ENCODE results near the gene THRB.
A peak's percentile ranks its signal among the peaks of the same experiment; 100 is the strongest.

Gene THRB

DNA sequence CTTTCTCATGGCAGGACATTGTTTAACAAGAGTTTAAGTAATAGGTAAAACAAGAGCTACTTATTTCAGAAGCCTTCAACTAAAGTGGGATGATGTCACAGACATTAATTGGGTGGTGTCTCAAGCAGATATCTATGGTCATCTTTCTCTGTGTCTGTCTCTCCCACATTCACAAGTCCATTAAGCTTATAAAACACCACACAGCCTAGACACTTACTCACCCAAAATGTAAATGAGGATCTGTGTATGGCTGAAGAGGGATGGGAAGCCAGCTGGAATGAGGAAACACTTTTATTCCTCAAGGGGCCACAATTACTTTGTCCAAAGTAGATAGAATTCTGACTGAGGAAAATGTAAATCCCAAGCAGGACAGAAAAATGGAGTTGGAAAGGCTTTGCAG is 183.8 kb downstream of the THRB start:
- no peak for DNase-seq
- no peak overlapping the region for H3K4me3 ChIP-seq (ENCODE audit: insufficient read depth in 1 of 2, low read depth in 1 of 2, low read length in 2 of 2)
- H3K9ac ChIP-seq (ENCODE audit: low read length): no peak overlapping the region
- no peak overlapping the region for H2AK5ac ChIP-seq (ENCODE audit: low read length, severe bottlenecking)
- no peak overlapping the region for H3K23ac ChIP-seq (ENCODE audit: low read length in 2 of 2)
- H2BK12ac ChIP-seq (ENCODE audit: low read length in 2 of 2): no peak overlapping the region
- no peak overlapping the region for H3K14ac ChIP-seq (ENCODE audit: low read length in 2 of 2)
- H3K9me3 ChIP-seq (ENCODE audit: control insufficient read depth, low read length): no peaks in the 10 kb centered on the region
- no peak overlapping the region for H3K4me2 ChIP-seq (ENCODE audit: low read length, poor library complexity, severe bottlenecking)
- no peaks in the 10 kb centered on the region for H3K36me3 ChIP-seq (ENCODE audit: control insufficient read depth in 1 of 2, insufficient read depth in 2 of 2, low read depth in 1 of 2, low read length in 2 of 2)
- no peak overlapping the region for H3K4ac ChIP-seq (ENCODE audit: low read depth in 1 of 2, low read length in 2 of 2)
- H4K8ac ChIP-seq (ENCODE audit: low read length): no peak overlapping the region
- no peaks in the 10 kb centered on the region for H3K27me3 ChIP-seq (ENCODE audit: control insufficient read depth in 1 of 2, insufficient read depth in 1 of 2, low read length in 2 of 2)
- H2BK15ac ChIP-seq (ENCODE audit: low read depth, poor library complexity, severe bottlenecking): no peak overlapping the region
- no peak overlapping the region for H2BK120ac ChIP-seq (ENCODE audit: low read depth, low read length)
- no peak overlapping the region for H2BK5ac ChIP-seq (ENCODE audit: low read depth, low read length, poor library complexity, severe bottlenecking)
- no peaks in the 10 kb centered on the region for H3K79me1 ChIP-seq (replicated peaks; ENCODE audit: low read length, poor library complexity, severe bottlenecking)
- H4K91ac ChIP-seq (ENCODE audit: low read length): no peak overlapping the region
- H2AFZ ChIP-seq (ENCODE audit: low read depth, low read length): no peak overlapping the region
- H3K27ac ChIP-seq (ENCODE audit: low read length, poor library complexity, severe bottlenecking): no peak overlapping the region
- peaks cover 5% of the 10 kb centered on the region for H3K4me1 ChIP-seq (ENCODE audit: control insufficient read depth, insufficient read depth, low read depth, low read length)
- no peak overlapping the region for H3K18ac ChIP-seq (ENCODE audit: low read depth in 1 of 2, low read length in 2 of 2)

DNA sequence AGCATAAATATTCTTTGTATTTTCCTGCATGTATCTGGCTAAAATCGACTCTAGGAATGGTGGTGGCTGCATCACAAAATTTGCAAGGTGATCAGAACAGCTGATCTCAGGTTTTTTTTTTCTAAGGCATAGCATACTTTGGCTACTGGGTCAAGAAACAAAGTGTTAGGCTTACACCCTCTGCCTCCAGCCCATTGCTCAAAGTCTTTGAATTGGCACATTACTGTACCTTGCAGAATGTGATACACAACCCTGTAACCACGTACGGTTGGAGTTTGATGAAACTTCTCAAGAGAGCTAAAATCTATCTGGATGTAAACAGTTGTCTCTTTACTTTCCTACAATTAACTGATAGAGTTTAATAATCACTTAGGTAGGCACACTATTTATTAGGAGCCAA is 188.1 kb downstream of the THRB start:
- Histone ChIP-seq H3K18ac (ENCODE audit: low read depth in 1 of 2, low read length in 2 of 2) (no peak overlapping the region), H3K27me3 (ENCODE audit: control insufficient read depth in 1 of 2, insufficient read depth in 1 of 2, low read length in 2 of 2) (no peaks in the 10 kb centered on the region), H3K4me2 (ENCODE audit: low read length, poor library complexity, severe bottlenecking) (no peak overlapping the region), H3K4me1 (ENCODE audit: control insufficient read depth, insufficient read depth, low read depth, low read length) (peaks cover 6% of the 10 kb centered on the region), H3K36me3 (ENCODE audit: control insufficient read depth in 1 of 2, insufficient read depth in 2 of 2, low read depth in 1 of 2, low read length in 2 of 2) (no peaks in the 10 kb centered on the region), H4K91ac (ENCODE audit: low read length) (no peak overlapping the region), H3K23ac (ENCODE audit: low read length in 2 of 2) (no peak overlapping the region), H2AFZ (ENCODE audit: low read depth, low read length) (no peak overlapping the region), H3K4ac (ENCODE audit: low read depth in 1 of 2, low read length in 2 of 2) (no peak overlapping the region), H3K27ac (ENCODE audit: low read length, poor library complexity, severe bottlenecking) (no peak overlapping the region), H2BK15ac (ENCODE audit: low read depth, poor library complexity, severe bottlenecking) (no peak overlapping the region), H2BK5ac (ENCODE audit: low read depth, low read length, poor library complexity, severe bottlenecking) (no peak overlapping the region), H3K4me3 (ENCODE audit: insufficient read depth in 1 of 2, low read depth in 1 of 2, low read length in 2 of 2) (no peak overlapping the region), H3K14ac (ENCODE audit: low read length in 2 of 2) (no peak overlapping the region), H3K9ac (ENCODE audit: low read length) (no peak overlapping the region), H2BK12ac (ENCODE audit: low read length in 2 of 2) (no peak overlapping the region), H3K79me1 (replicated peaks; ENCODE audit: low read length, poor library complexity, severe bottlenecking) (no peaks in the 10 kb centered on the region), H4K8ac (ENCODE audit: low read length) (no peak overlapping the region), H2AK5ac (ENCODE audit: low read length, severe bottlenecking) (no peak overlapping the region), H2BK120ac (ENCODE audit: low read depth, low read length) (no peak overlapping the region), H3K9me3 (ENCODE audit: control insufficient read depth, low read length) (no peaks in the 10 kb centered on the region)
- WGBS: 92% methylated on average over 3 of the region's 3 CpGs
- DNase-seq: no peak

DNA sequence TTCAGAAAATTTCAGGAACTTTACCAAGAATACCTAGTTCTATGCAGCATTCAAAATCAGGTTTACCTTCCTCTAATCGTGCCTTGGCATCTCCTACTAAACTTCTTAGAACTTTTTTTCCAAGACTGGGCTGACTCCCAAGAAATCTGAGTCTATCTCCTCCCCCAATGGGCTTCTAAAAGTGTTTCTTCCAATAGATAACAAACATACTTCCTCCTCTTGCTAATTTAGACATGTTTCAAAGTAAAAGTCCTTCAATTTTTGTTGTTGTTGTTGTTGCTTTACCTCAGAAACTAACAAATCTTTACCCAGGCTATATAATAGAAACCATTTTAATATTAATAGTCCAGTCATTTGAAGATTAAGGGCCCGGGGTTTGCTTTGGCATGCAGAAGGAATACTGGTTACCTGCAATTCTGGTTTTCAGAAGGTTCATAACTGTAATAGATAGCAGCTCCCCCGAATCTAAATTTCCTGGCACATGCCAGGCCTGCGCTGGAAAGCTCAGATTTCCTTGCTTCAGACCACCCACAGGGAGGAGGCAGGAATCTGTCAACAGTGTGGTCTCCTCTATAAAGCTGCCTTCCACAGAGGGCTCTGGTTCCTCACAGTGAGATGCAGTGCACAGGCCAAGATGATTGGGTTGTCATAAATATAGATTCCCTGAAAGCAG is 188.7 kb downstream of the THRB start:
- Histone ChIP-seq H3K4me3 (ENCODE audit: insufficient read depth in 1 of 2, low read depth in 1 of 2, low read length in 2 of 2) (no peak overlapping the region), H3K4me2 (ENCODE audit: low read length, poor library complexity, severe bottlenecking) (no peak overlapping the region), H3K4me1 (ENCODE audit: control insufficient read depth, insufficient read depth, low read depth, low read length) (peaks cover 6% of the 10 kb centered on the region), H3K14ac (ENCODE audit: low read length in 2 of 2) (no peak overlapping the region), H3K27me3 (ENCODE audit: control insufficient read depth in 1 of 2, insufficient read depth in 1 of 2, low read length in 2 of 2) (no peaks in the 10 kb centered on the region), H3K27ac (ENCODE audit: low read length, poor library complexity, severe bottlenecking) (no peak overlapping the region), H4K91ac (ENCODE audit: low read length) (no peak overlapping the region), H3K79me1 (replicated peaks; ENCODE audit: low read length, poor library complexity, severe bottlenecking) (no peaks in the 10 kb centered on the region), H2AFZ (ENCODE audit: low read depth, low read length) (no peak overlapping the region), H4K8ac (ENCODE audit: low read length) (no peak overlapping the region), H3K4ac (ENCODE audit: low read depth in 1 of 2, low read length in 2 of 2) (no peak overlapping the region), H2BK5ac (ENCODE audit: low read depth, low read length, poor library complexity, severe bottlenecking) (no peak overlapping the region), H2AK5ac (ENCODE audit: low read length, severe bottlenecking) (no peak overlapping the region), H2BK120ac (ENCODE audit: low read depth, low read length) (no peak overlapping the region), H2BK12ac (ENCODE audit: low read length in 2 of 2) (no peak overlapping the region), H3K9ac (ENCODE audit: low read length) (no peak overlapping the region), H3K36me3 (ENCODE audit: control insufficient read depth in 1 of 2, insufficient read depth in 2 of 2, low read depth in 1 of 2, low read length in 2 of 2) (no peaks in the 10 kb centered on the region), H3K9me3 (ENCODE audit: control insufficient read depth, low read length) (no peaks in the 10 kb centered on the region), H3K18ac (ENCODE audit: low read depth in 1 of 2, low read length in 2 of 2) (no peak overlapping the region), H3K23ac (ENCODE audit: low read length in 2 of 2) (no peak overlapping the region), H2BK15ac (ENCODE audit: low read depth, poor library complexity, severe bottlenecking) (no peak overlapping the region)
- WGBS: 60% methylated on average over 4 of the region's 4 CpGs
- no peak for DNase-seq

DNA sequence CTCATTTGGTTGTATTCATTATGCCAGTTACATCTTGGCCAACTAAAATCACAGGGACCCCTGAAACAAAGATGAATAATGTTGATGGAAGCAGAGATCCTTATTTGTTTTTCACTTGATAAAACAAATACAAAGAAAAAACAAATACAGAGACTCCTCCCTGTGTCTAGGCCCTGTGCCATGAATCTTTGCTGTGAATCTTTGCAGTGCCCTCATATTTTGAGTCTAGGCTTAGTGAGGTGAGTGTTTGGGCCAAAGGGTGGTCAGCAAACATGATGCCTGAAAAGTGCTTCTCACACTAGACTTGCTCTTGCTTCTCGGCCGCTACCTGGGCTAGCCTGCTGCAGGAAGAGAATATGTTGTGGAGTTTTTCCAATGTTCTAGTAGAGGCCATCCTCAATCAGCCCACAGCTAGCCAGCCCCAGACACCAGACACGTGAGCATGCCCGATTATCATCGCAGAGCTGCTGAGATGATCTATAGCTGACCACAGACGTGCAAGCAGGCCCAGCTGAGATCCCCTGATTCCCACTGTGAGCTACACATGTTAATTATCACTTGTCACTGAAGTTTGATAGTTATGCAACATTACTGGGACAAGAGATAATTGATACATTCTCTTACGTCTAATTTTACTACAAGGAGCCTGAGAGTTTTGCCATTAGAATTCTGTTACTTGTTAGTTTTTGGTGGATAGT is 191.4 kb downstream of the THRB start:
- Histone ChIP-seq H3K36me3 (ENCODE audit: control insufficient read depth in 1 of 2, insufficient read depth in 2 of 2, low read depth in 1 of 2, low read length in 2 of 2) (no peaks in the 10 kb centered on the region), H3K79me1 (replicated peaks; ENCODE audit: low read length, poor library complexity, severe bottlenecking) (no peaks in the 10 kb centered on the region), H2BK5ac (ENCODE audit: low read depth, low read length, poor library complexity, severe bottlenecking) (peak overlapping the region; percentile 10), H2BK120ac (ENCODE audit: low read depth, low read length) (no peak overlapping the region), H2AFZ (ENCODE audit: low read depth, low read length) (peak overlapping the region; percentile 42), H4K8ac (ENCODE audit: low read length) (no peak overlapping the region), H3K4ac (ENCODE audit: low read depth in 1 of 2, low read length in 2 of 2) (peak overlapping the region in 1 of 2 experiments; percentile 69), H3K9ac (ENCODE audit: low read length) (no peak overlapping the region), H2BK12ac (ENCODE audit: low read length in 2 of 2) (peak overlapping the region in 1 of 2 experiments; percentile 88), H3K27ac (ENCODE audit: low read length, poor library complexity, severe bottlenecking) (no peak overlapping the region), H4K91ac (ENCODE audit: low read length) (no peak overlapping the region), H3K27me3 (ENCODE audit: control insufficient read depth in 1 of 2, insufficient read depth in 1 of 2, low read length in 2 of 2) (no peaks in the 10 kb centered on the region), H3K23ac (ENCODE audit: low read length in 2 of 2) (no peak overlapping the region), H2AK5ac (ENCODE audit: low read length, severe bottlenecking) (peak overlapping the region; percentile 76), H2BK15ac (ENCODE audit: low read depth, poor library complexity, severe bottlenecking) (no peak overlapping the region), H3K18ac (ENCODE audit: low read depth in 1 of 2, low read length in 2 of 2) (peak overlapping the region in 1 of 2 experiments; percentile 62), H3K4me1 (ENCODE audit: control insufficient read depth, insufficient read depth, low read depth, low read length) (peaks cover 10% of the 10 kb centered on the region), H3K4me2 (ENCODE audit: low read length, poor library complexity, severe bottlenecking) (no peak overlapping the region), H3K14ac (ENCODE audit: low read length in 2 of 2) (no peak overlapping the region), H3K4me3 (ENCODE audit: insufficient read depth in 1 of 2, low read depth in 1 of 2, low read length in 2 of 2) (no peak overlapping the region), H3K9me3 (ENCODE audit: control insufficient read depth, low read length) (no peaks in the 10 kb centered on the region)
- peak; percentile 78 for DNase-seq
- 65% methylated on average over 5 of the region's 7 CpGs for WGBS
